ENCODE measurements around the gene DNAI4.

GRCh38 chr1:66968574-66968973 lies 43.9 kb upstream of the DNAI4 start:
- TF ChIP-seq CTCF (IDR thresholded peaks at IDR 0.05) (no peak), CHD2 (IDR thresholded peaks at IDR 0.05; ENCODE audit: low read length, partially characterized antibody) (no peak)
